SU-DHL-6 (cell line): Measurements from ENCODE around the gene TEX19.

ENCODE experiments used
- CTCF ChIP-seq: fragments of 200-600 bp; sonication (generic); IDR thresholded peaks from one replicate; pipeline ENCODE4 v1.5.1; 2017; ENCODE audit warnings: antibody characterized with exemption, mild to moderate bottlenecking, low read length, moderate library complexity; ENCODE audit not compliant: insufficient read depth, poor library complexity, severe bottlenecking
- EZH2phosphoT487 ChIP-seq: fragments of 200-600 bp; sonication (generic), shearing (Covaris generic); conservative IDR thresholded peaks from 2 replicates; pipeline ENCODE4 v1.6.1; 2018; ENCODE audit warnings: mild to moderate bottlenecking, antibody characterized with exemption, low read length, moderate library complexity, mixed read lengths

GRCh38 chr17:82392941-82393340, 33.9 kb downstream of the TEX19 start:
- TF ChIP-seq CTCF (no peak), EZH2phosphoT487 (no peak)
